ENCODE data around the gene ABCA2.

DNA sequence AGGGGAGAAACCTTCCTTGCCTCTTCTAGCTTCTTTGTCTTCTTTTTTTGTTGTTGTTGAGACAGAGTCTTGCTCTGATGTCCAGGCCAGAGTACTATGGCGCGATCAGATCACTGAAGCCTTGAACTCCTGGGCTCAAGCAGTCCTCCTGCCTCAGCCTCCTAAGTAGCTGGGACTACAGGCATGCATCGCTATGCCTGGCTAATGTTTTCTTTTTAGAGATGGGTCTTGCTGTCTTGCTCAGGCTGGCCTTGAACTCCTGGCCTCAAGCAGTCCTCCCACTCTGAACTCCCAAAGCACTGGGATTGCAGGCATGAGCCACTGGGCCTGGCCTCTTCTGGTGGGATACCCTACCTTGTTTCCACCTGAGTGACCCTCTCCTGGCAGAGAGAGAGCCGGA is 39.2 kb downstream of the ABCA2 start:
- TF ChIP-seq, protein P1, sequence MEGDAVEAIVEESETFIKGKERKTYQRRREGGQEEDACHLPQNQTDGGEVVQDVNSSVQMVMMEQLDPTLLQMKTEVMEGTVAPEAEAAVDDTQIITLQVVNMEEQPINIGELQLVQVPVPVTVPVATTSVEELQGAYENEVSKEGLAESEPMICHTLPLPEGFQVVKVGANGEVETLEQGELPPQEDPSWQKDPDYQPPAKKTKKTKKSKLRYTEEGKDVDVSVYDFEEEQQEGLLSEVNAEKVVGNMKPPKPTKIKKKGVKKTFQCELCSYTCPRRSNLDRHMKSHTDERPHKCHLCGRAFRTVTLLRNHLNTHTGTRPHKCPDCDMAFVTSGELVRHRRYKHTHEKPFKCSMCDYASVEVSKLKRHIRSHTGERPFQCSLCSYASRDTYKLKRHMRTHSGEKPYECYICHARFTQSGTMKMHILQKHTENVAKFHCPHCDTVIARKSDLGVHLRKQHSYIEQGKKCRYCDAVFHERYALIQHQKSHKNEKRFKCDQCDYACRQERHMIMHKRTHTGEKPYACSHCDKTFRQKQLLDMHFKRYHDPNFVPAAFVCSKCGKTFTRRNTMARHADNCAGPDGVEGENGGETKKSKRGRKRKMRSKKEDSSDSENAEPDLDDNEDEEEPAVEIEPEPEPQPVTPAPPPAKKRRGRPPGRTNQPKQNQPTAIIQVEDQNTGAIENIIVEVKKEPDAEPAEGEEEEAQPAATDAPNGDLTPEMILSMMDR (optimal IDR thresholded peaks at IDR 0.05 in 1 of 3, IDR thresholded peaks at IDR 0.05 in 1 of 3, conservative IDR thresholded peaks at IDR 0.05 in 1 of 3; ENCODE audit: extremely low read depth in 1 of 3, insufficient read depth in 2 of 3, low read length in 3 of 3): no peak
- no peak for TF ChIP-seq EZH2 (IDR thresholded peaks at IDR 0.05; ENCODE audit: low read length)

All from keratinocyte (primary cell).